Measurements from ENCODE around the gene CERS3.

- TF ChIP-seq POLR2A (IDR thresholded peaks at IDR 0.05) = no peak
- no peak for TF ChIP-seq CTCF (IDR thresholded peaks at IDR 0.05)
- TF ChIP-seq EP300 (IDR thresholded peaks at IDR 0.05) = no peak
Measured at GRCh38 chr15:100526027-100526481, 2.7 kb downstream of the CERS3 start.
